NCI-H446 (cell line): ENCODE results near the gene CALD1.
A peak's percentile ranks its signal among the peaks of the same experiment; 100 is the strongest.

Experiments used
- DNase-seq, 2 experiments: peaks; one replicate each; lab custom pipeline; 2025; lab: John Stamatoyannopoulos, UW

CALD1 gene

GRCh38 chr7:134926396-134926795, 147.0 kb downstream of the CALD1 start:
- no peak for DNase-seq

GRCh38 chr7:134927076-134927475, 147.6 kb downstream of the CALD1 start:
- no peak for DNase-seq

GRCh38 chr7:134927723-134928122, 148.3 kb downstream of the CALD1 start:
- DNase-seq: no peak

GRCh38 chr7:134928554-134928953, 149.1 kb downstream of the CALD1 start:
- no peak for DNase-seq

GRCh38 chr7:134931487-134931886, 152.1 kb downstream of the CALD1 start:
- DNase-seq: no peak

GRCh38 chr7:134932707-134933370, 153.4 kb downstream of the CALD1 start:
- DNase-seq: peak in 1 of 2 experiments; percentile 40

- DNase-seq: no peak
Measured at GRCh38 chr7:134933460-134934068, 154.1 kb downstream of the CALD1 start.

GRCh38 chr7:134935701-134936100, 156.3 kb downstream of the CALD1 start:
- DNase-seq: no peak

- no peak for DNase-seq
Measured at GRCh38 chr7:134936893-134937510, 157.6 kb downstream of the CALD1 start.

- no peak for DNase-seq
Measured at GRCh38 chr7:134938141-134938540, 158.7 kb downstream of the CALD1 start.

GRCh38 chr7:134939136-134939535, 159.7 kb downstream of the CALD1 start:
- DNase-seq: no peak

GRCh38 chr7:134940729-134941128, 161.3 kb downstream of the CALD1 start:
- DNase-seq: no peak

- no peak for DNase-seq
Measured at GRCh38 chr7:134941185-134941900, 161.9 kb downstream of the CALD1 start.

GRCh38 chr7:134941952-134942351, 162.5 kb downstream of the CALD1 start:
- DNase-seq: no peak

GRCh38 chr7:134942690-134943466, 163.4 kb downstream of the CALD1 start:
- no peak for DNase-seq

GRCh38 chr7:134943785-134944400, 164.5 kb downstream of the CALD1 start:
- peak in 1 of 2 experiments; percentile 25 for DNase-seq

GRCh38 chr7:134945691-134946090, 166.3 kb downstream of the CALD1 start:
- DNase-seq: no peak

GRCh38 chr7:134946260-134946659, 166.8 kb downstream of the CALD1 start:
- DNase-seq: no peak

- DNase-seq: no peak
Measured at GRCh38 chr7:134947329-134947728, 167.9 kb downstream of the CALD1 start.

- DNase-seq: no peak
Measured at GRCh38 chr7:134947831-134948230, 168.4 kb downstream of the CALD1 start.

GRCh38 chr7:134948246-134948645, 168.8 kb downstream of the CALD1 start:
- DNase-seq: no peak

GRCh38 chr7:134948736-134949135, 169.3 kb downstream of the CALD1 start:
- DNase-seq: no peak
